NCI-H128 (cell line): ENCODE results near the gene TRAK1.

ENCODE experiments used
- DNase-seq: peaks from one replicate; lab custom pipeline; 2025; ENCODE audit not compliant: unreplicated experiment; lab: John Stamatoyannopoulos, UW

The TRAK1 gene

GRCh38 chr3:42152193-42152592 lies 61.0 kb downstream of the TRAK1 start:
- no peak for DNase-seq

GRCh38 chr3:42153039-42153438 lies 61.9 kb downstream of the TRAK1 start:
- DNase-seq = no peak

- no peak for DNase-seq
Observed at GRCh38 chr3:42157540-42158538, 66.7 kb downstream of the TRAK1 start.

GRCh38 chr3:42159147-42159546 lies 68.0 kb downstream of the TRAK1 start:
- DNase-seq = no peak

GRCh38 chr3:42159706-42160472 lies 68.7 kb downstream of the TRAK1 start:
- DNase-seq = no peak

- DNase-seq = no peak
Observed at GRCh38 chr3:42161050-42161935, 70.1 kb downstream of the TRAK1 start.

- no peak for DNase-seq
Observed at GRCh38 chr3:42162462-42162861, 71.3 kb downstream of the TRAK1 start.

GRCh38 chr3:42163622-42164244 lies 72.6 kb downstream of the TRAK1 start:
- DNase-seq = no peak

- no peak for DNase-seq
Observed at GRCh38 chr3:42164656-42165055, 73.5 kb downstream of the TRAK1 start.

- no peak for DNase-seq
Observed at GRCh38 chr3:42165211-42165610, 74.1 kb downstream of the TRAK1 start.

GRCh38 chr3:42166214-42166613 lies 75.1 kb downstream of the TRAK1 start:
- no peak for DNase-seq

- no peak for DNase-seq
Observed at GRCh38 chr3:42166662-42167300, 75.6 kb downstream of the TRAK1 start.

- no peak for DNase-seq
Observed at GRCh38 chr3:42169579-42170120, 78.5 kb downstream of the TRAK1 start.

- no peak for DNase-seq
Observed at GRCh38 chr3:42172047-42172654, 81.0 kb downstream of the TRAK1 start.

- no peak for DNase-seq
Observed at GRCh38 chr3:42173307-42173706, 82.2 kb downstream of the TRAK1 start.

- DNase-seq = no peak
Observed at GRCh38 chr3:42174679-42175385, 83.7 kb downstream of the TRAK1 start.

GRCh38 chr3:42175386-42176240 lies 84.5 kb downstream of the TRAK1 start:
- DNase-seq = no peak
